ENCODE data around the gene MORC1.

Gene MORC1

DNA sequence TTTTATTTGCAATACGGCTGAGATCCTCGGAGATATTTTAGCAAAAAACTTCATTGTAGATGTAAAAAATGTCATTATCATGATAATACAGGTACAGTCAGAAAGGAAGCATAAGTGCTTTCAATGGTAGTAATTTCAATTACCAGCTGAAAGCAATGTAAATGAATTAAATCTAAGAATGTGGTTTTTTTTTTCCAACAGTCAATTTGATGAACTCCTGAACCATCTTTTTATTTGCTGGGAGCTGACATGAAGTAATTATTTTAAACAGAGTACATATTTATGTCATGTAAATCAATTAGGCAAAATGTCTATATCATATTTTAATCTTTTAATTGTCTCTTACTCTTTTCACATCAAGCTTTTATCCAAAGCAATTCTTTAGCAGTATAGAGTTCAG is 70.6 kb downstream of the MORC1 start:
- Histone ChIP-seq H3K27me3 (ENCODE audit: control insufficient read depth in 1 of 2, insufficient read depth in 1 of 2, low read length in 2 of 2) (no peaks in the 10 kb centered on the region), H4K8ac (ENCODE audit: low read length) (no peak overlapping the region), H2BK15ac (ENCODE audit: low read depth, poor library complexity, severe bottlenecking) (no peak overlapping the region), H2BK5ac (ENCODE audit: low read depth, low read length, poor library complexity, severe bottlenecking) (no peak overlapping the region), H2BK12ac (ENCODE audit: low read length in 2 of 2) (no peak overlapping the region), H3K18ac (ENCODE audit: low read depth in 1 of 2, low read length in 2 of 2) (no peak overlapping the region), H3K4ac (ENCODE audit: low read depth in 1 of 2, low read length in 2 of 2) (no peak overlapping the region), H3K4me3 (ENCODE audit: insufficient read depth in 1 of 2, low read depth in 1 of 2, low read length in 2 of 2) (no peak overlapping the region), H2AFZ (ENCODE audit: low read depth, low read length) (no peak overlapping the region), H3K79me1 (replicated peaks; ENCODE audit: low read length, poor library complexity, severe bottlenecking) (no peaks in the 10 kb centered on the region), H3K14ac (ENCODE audit: low read length in 2 of 2) (no peak overlapping the region), H2AK5ac (ENCODE audit: low read length, severe bottlenecking) (no peak overlapping the region), H3K4me1 (ENCODE audit: control insufficient read depth, insufficient read depth, low read depth, low read length) (no peaks in the 10 kb centered on the region), H3K27ac (ENCODE audit: low read length, poor library complexity, severe bottlenecking) (no peak overlapping the region), H2BK120ac (ENCODE audit: low read depth, low read length) (no peak overlapping the region), H3K23ac (ENCODE audit: low read length in 2 of 2) (no peak overlapping the region), H3K9ac (ENCODE audit: low read length) (no peak overlapping the region), H3K9me3 (ENCODE audit: control insufficient read depth, low read length) (no peaks in the 10 kb centered on the region), H3K36me3 (ENCODE audit: control insufficient read depth in 1 of 2, insufficient read depth in 2 of 2, low read depth in 1 of 2, low read length in 2 of 2) (no peaks in the 10 kb centered on the region), H4K91ac (ENCODE audit: low read length) (no peak overlapping the region), H3K4me2 (ENCODE audit: low read length, poor library complexity, severe bottlenecking) (no peak overlapping the region)
- no CpG with 5 or more reads among the region's 2 CpGs for WGBS
- DNase-seq = no peak

DNA sequence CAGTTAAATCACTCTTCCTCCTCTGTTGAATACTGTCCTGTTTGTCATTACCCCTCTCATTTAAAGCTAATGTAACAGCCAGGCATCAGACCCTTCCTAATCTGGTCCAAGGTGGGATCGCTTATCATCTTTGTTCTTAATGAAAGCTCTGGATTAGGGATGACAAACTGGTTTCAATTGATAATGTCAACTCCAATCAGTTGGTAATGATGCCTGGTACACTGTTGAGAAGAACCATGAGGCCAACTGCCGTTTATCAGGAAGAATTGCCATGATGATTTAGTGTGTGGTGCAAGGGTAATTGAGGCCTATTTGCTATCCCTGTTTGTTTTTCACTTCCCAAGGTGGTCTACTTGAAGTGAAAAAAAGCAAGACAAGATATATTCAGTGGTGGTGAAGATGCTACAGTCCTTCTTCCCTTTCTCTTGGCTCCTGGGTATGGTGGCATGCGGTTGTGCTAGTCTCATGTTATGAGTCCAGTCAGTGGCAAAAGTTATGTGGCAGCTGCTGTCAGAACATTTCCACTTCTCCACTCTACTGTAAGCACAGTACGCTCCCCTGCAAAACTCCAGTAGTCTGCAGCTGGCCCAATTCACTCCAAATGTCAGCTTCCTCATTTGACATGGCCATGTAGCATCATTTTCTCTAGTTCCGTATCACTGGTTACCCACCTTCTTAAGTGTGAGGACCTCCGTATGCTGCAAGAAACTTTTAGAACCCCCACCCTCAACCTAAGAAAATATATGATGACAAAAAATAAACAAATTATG is 72.5 kb downstream of the MORC1 start:
- H3K18ac ChIP-seq (ENCODE audit: low read depth in 1 of 2, low read length in 2 of 2) = no peak overlapping the region
- H3K36me3 ChIP-seq (ENCODE audit: control insufficient read depth in 1 of 2, insufficient read depth in 2 of 2, low read depth in 1 of 2, low read length in 2 of 2) = no peaks in the 10 kb centered on the region
- H3K27ac ChIP-seq (ENCODE audit: low read length, poor library complexity, severe bottlenecking) = no peak overlapping the region
- no peak overlapping the region for H3K9ac ChIP-seq (ENCODE audit: low read length)
- no peak overlapping the region for H2AFZ ChIP-seq (ENCODE audit: low read depth, low read length)
- H3K27me3 ChIP-seq (ENCODE audit: control insufficient read depth in 1 of 2, insufficient read depth in 1 of 2, low read length in 2 of 2) = no peaks in the 10 kb centered on the region
- no peak overlapping the region for H3K14ac ChIP-seq (ENCODE audit: low read length in 2 of 2)
- no peak overlapping the region for H2BK5ac ChIP-seq (ENCODE audit: low read depth, low read length, poor library complexity, severe bottlenecking)
- no peaks in the 10 kb centered on the region for H3K79me1 ChIP-seq (replicated peaks; ENCODE audit: low read length, poor library complexity, severe bottlenecking)
- H3K4me3 ChIP-seq (ENCODE audit: insufficient read depth in 1 of 2, low read depth in 1 of 2, low read length in 2 of 2) = no peak overlapping the region
- no peaks in the 10 kb centered on the region for H3K9me3 ChIP-seq (ENCODE audit: control insufficient read depth, low read length)
- no peak overlapping the region for H2BK15ac ChIP-seq (ENCODE audit: low read depth, poor library complexity, severe bottlenecking)
- H3K4me1 ChIP-seq (ENCODE audit: control insufficient read depth, insufficient read depth, low read depth, low read length) = no peaks in the 10 kb centered on the region
- H3K4me2 ChIP-seq (ENCODE audit: low read length, poor library complexity, severe bottlenecking) = no peak overlapping the region
- H2AK5ac ChIP-seq (ENCODE audit: low read length, severe bottlenecking) = no peak overlapping the region
- H4K91ac ChIP-seq (ENCODE audit: low read length) = no peak overlapping the region
- H2BK120ac ChIP-seq (ENCODE audit: low read depth, low read length) = no peak overlapping the region
- no peak overlapping the region for H3K23ac ChIP-seq (ENCODE audit: low read length in 2 of 2)
- no peak overlapping the region for H4K8ac ChIP-seq (ENCODE audit: low read length)
- H2BK12ac ChIP-seq (ENCODE audit: low read length in 2 of 2) = no peak overlapping the region
- 95% methylated on average over 5 of the region's 6 CpGs for WGBS
- no peak for DNase-seq
- no peak overlapping the region for H3K4ac ChIP-seq (ENCODE audit: low read depth in 1 of 2, low read length in 2 of 2)

DNA sequence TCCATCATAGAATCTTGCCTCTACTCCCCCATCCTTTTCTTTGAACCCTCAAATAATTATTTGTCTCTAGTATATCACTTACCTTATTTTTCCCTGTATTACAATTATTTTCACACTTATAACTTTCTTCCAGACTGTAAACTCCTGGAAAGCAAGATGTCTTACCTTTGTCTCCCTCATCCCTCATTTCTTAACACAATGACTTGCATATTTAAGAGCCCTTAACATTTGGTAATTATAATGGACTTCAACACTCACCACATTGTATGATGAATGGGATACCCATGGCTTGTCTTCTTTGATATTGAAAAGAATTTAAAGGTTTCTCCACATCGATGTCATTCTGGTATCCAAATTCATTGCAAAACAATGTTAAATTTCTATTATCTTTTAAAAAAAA is 82.9 kb downstream of the MORC1 start:
- Histone ChIP-seq H2BK12ac (ENCODE audit: low read length in 2 of 2) (no peak overlapping the region), H3K14ac (ENCODE audit: low read length in 2 of 2) (no peak overlapping the region), H2AFZ (ENCODE audit: low read depth, low read length) (no peak overlapping the region), H2BK120ac (ENCODE audit: low read depth, low read length) (no peak overlapping the region), H2BK15ac (ENCODE audit: low read depth, poor library complexity, severe bottlenecking) (no peak overlapping the region), H3K18ac (ENCODE audit: low read depth in 1 of 2, low read length in 2 of 2) (no peak overlapping the region), H2AK5ac (ENCODE audit: low read length, severe bottlenecking) (no peak overlapping the region), H3K9me3 (ENCODE audit: control insufficient read depth, low read length) (no peaks in the 10 kb centered on the region), H3K23ac (ENCODE audit: low read length in 2 of 2) (no peak overlapping the region), H2BK5ac (ENCODE audit: low read depth, low read length, poor library complexity, severe bottlenecking) (no peak overlapping the region), H3K79me1 (replicated peaks; ENCODE audit: low read length, poor library complexity, severe bottlenecking) (no peaks in the 10 kb centered on the region), H3K9ac (ENCODE audit: low read length) (no peak overlapping the region), H4K8ac (ENCODE audit: low read length) (no peak overlapping the region), H3K4me3 (ENCODE audit: insufficient read depth in 1 of 2, low read depth in 1 of 2, low read length in 2 of 2) (no peak overlapping the region), H3K36me3 (ENCODE audit: control insufficient read depth in 1 of 2, insufficient read depth in 2 of 2, low read depth in 1 of 2, low read length in 2 of 2) (no peaks in the 10 kb centered on the region), H3K27me3 (ENCODE audit: control insufficient read depth in 1 of 2, insufficient read depth in 1 of 2, low read length in 2 of 2) (peaks cover 0 to 5% of the 10 kb centered on the region in 2 experiments), H3K4ac (ENCODE audit: low read depth in 1 of 2, low read length in 2 of 2) (no peak overlapping the region), H3K4me1 (ENCODE audit: control insufficient read depth, insufficient read depth, low read depth, low read length) (no peaks in the 10 kb centered on the region), H3K27ac (ENCODE audit: low read length, poor library complexity, severe bottlenecking) (no peak overlapping the region), H4K91ac (ENCODE audit: low read length) (no peak overlapping the region), H3K4me2 (ENCODE audit: low read length, poor library complexity, severe bottlenecking) (no peak overlapping the region)
- DNase-seq = no peak
- no CpG with 5 or more reads among the region's 1 CpG for WGBS

DNA sequence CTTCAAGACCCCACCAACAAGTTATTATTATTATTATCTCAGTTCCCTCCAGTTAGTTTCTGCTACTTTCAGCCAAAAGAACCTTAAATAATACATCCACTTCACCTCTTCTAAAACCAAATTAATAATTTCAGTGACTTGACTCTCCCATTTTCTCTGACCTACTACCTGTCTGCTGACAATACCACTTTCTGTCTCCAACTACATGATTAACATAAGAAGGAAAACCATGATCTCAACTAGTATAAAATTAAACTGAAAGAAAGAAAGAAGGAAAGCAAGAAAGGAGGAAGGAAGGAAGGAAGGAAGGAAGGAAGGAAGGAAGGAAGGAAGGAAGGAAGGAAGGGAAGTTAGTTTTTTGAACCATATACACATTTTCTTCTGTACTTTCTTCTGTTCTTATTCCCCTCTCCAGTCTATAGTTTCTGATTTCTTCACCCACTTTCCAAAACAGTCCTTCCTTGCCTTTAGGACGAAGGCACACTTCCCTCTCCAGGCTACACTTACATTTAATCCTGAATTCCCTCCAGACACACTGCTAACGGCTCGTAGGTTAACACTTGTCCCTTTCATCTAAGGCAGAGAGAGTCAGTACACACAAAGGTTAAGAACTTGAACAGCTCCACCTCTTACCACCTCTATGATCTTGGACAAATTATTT is 84.8 kb downstream of the MORC1 start:
- H3K27ac ChIP-seq (ENCODE audit: low read length, poor library complexity, severe bottlenecking) = no peak overlapping the region
- no peak overlapping the region for H2BK12ac ChIP-seq (ENCODE audit: low read length in 2 of 2)
- no peak for DNase-seq
- no peak overlapping the region for H3K23ac ChIP-seq (ENCODE audit: low read length in 2 of 2)
- no peaks in the 10 kb centered on the region for H3K79me1 ChIP-seq (replicated peaks; ENCODE audit: low read length, poor library complexity, severe bottlenecking)
- no peak overlapping the region for H4K91ac ChIP-seq (ENCODE audit: low read length)
- no peak overlapping the region for H2AFZ ChIP-seq (ENCODE audit: low read depth, low read length)
- no peak overlapping the region for H2AK5ac ChIP-seq (ENCODE audit: low read length, severe bottlenecking)
- no peak overlapping the region for H3K9ac ChIP-seq (ENCODE audit: low read length)
- H3K27me3 ChIP-seq (ENCODE audit: control insufficient read depth in 1 of 2, insufficient read depth in 1 of 2, low read length in 2 of 2) = peaks cover 0 to 5% of the 10 kb centered on the region in 2 experiments
- no peak overlapping the region for H3K14ac ChIP-seq (ENCODE audit: low read length in 2 of 2)
- H4K8ac ChIP-seq (ENCODE audit: low read length) = no peak overlapping the region
- H3K4me2 ChIP-seq (ENCODE audit: low read length, poor library complexity, severe bottlenecking) = no peak overlapping the region
- H2BK120ac ChIP-seq (ENCODE audit: low read depth, low read length) = no peak overlapping the region
- no peaks in the 10 kb centered on the region for H3K9me3 ChIP-seq (ENCODE audit: control insufficient read depth, low read length)
- no peaks in the 10 kb centered on the region for H3K4me1 ChIP-seq (ENCODE audit: control insufficient read depth, insufficient read depth, low read depth, low read length)
- no peak overlapping the region for H3K18ac ChIP-seq (ENCODE audit: low read depth in 1 of 2, low read length in 2 of 2)
- no peaks in the 10 kb centered on the region for H3K36me3 ChIP-seq (ENCODE audit: control insufficient read depth in 1 of 2, insufficient read depth in 2 of 2, low read depth in 1 of 2, low read length in 2 of 2)
- no peak overlapping the region for H3K4me3 ChIP-seq (ENCODE audit: insufficient read depth in 1 of 2, low read depth in 1 of 2, low read length in 2 of 2)
- H2BK15ac ChIP-seq (ENCODE audit: low read depth, poor library complexity, severe bottlenecking) = no peak overlapping the region
- H3K4ac ChIP-seq (ENCODE audit: low read depth in 1 of 2, low read length in 2 of 2) = no peak overlapping the region
- H2BK5ac ChIP-seq (ENCODE audit: low read depth, low read length, poor library complexity, severe bottlenecking) = no peak overlapping the region
- 75% methylated on average over 3 of the region's 3 CpGs for WGBS
